ENCODE measurements around the gene DNAH8. TPM values are rescaled to one million over a fixed set of nuclear protein-coding genes. Genes with fewer than 3 reads are reported as not detected.

DNAH8 gene
- total and polyA plus RNA-seq, 4 donors: 0.01 to 0.37 (median 0.11) TPM

DNA sequence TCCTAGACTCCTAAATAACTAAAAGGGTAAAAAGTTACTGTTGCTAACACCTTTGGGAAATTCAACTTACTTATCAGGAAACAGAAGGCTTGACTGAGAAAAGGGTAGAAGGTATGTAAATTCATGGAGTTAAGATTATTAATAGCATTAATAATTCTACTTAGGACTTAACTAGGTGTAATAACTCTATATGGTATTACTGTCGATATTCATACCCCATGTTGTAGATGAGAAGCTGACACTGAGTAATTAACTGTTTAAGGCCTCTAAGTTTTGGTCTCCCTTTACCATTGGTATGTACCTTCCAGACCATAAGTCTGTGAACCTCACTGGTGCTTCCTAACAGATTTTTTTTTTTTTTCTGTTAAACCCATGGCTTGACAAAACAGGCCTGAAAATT lies 27.6 kb upstream of the DNAH8 start:
- ATAC-seq (ENCODE audit: insufficient read depth, low FRiP score): no peak
- no peaks in the 10 kb centered on the region for H3K9me3 ChIP-seq (ENCODE audit: control insufficient read depth in 4 of 4, insufficient read depth in 3 of 4, low read length in 3 of 4)
- no peak overlapping the region for H3K9ac ChIP-seq (ENCODE audit: insufficient read depth in 1 of 2, low read length in 2 of 2)
- peaks cover 0 to 11% (median 5%) of the 10 kb centered on the region in 5 donors for H3K4me1 ChIP-seq (ENCODE audit: control insufficient read depth in 5 of 5, insufficient read depth in 5 of 5, low read length in 5 of 5)
- H3K27me3 ChIP-seq (ENCODE audit: control insufficient read depth in 3 of 3, insufficient read depth in 3 of 3, low read length in 2 of 3): no peaks in the 10 kb centered on the region
- H3K4me3 ChIP-seq: no peak overlapping the region
- no peak for DNase-seq
- H3K36me3 ChIP-seq (ENCODE audit: control insufficient read depth in 4 of 4, insufficient read depth in 4 of 4, low read length in 4 of 4): peaks cover 0 to 6% (median 2%) of the 10 kb centered on the region in 4 donors
- TF ChIP-seq, protein P1, sequence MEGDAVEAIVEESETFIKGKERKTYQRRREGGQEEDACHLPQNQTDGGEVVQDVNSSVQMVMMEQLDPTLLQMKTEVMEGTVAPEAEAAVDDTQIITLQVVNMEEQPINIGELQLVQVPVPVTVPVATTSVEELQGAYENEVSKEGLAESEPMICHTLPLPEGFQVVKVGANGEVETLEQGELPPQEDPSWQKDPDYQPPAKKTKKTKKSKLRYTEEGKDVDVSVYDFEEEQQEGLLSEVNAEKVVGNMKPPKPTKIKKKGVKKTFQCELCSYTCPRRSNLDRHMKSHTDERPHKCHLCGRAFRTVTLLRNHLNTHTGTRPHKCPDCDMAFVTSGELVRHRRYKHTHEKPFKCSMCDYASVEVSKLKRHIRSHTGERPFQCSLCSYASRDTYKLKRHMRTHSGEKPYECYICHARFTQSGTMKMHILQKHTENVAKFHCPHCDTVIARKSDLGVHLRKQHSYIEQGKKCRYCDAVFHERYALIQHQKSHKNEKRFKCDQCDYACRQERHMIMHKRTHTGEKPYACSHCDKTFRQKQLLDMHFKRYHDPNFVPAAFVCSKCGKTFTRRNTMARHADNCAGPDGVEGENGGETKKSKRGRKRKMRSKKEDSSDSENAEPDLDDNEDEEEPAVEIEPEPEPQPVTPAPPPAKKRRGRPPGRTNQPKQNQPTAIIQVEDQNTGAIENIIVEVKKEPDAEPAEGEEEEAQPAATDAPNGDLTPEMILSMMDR (IDR thresholded peaks at IDR 0.05; ENCODE audit: control extremely low read depth, extremely low read depth): no peak
- 94 to 100% methylated on average over 1 of the region's 1 CpG for WGBS, 2 donors
- no peak overlapping the region for H3K27ac ChIP-seq (ENCODE audit: low read depth in 1 of 2, low read length in 1 of 2)

DNA sequence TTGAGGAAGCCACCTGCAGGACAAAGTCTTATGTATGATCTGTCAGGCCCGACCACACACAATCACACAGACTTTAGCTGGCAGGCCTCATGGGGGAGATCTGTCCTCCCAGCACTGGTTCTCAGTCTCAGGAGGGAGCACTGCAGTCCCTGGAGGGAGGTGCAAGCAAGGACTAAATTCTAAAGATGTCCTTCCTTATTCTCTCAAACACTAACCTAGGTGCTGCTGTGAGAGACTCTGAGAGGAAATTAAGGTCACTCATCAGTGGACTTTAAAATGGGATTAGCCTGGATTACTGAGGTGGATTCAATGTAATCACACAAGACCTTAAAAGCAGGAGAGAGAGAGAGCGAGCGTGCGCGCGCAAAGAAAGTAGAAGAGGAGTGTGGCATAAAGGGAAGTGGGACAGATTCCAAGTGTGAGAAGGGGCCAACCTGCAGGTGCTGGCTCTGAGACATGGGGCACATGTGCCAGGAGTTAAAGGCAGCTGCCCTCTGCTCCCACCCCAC lies 26.5 kb upstream of the DNAH8 start:
- Histone ChIP-seq H3K27me3 (ENCODE audit: control insufficient read depth in 3 of 3, insufficient read depth in 3 of 3, low read length in 2 of 3) (no peaks in the 10 kb centered on the region), H3K36me3 (ENCODE audit: control insufficient read depth in 4 of 4, insufficient read depth in 4 of 4, low read length in 4 of 4) (peaks cover 0 to 4% (median 1%) of the 10 kb centered on the region in 4 donors), H3K4me3 (no peak overlapping the region), H3K9me3 (ENCODE audit: control insufficient read depth in 4 of 4, insufficient read depth in 3 of 4, low read length in 3 of 4) (no peaks in the 10 kb centered on the region), H3K27ac (ENCODE audit: low read depth in 1 of 2, low read length in 1 of 2) (no peak overlapping the region), H3K9ac (ENCODE audit: insufficient read depth in 1 of 2, low read length in 2 of 2) (no peak overlapping the region), H3K4me1 (ENCODE audit: control insufficient read depth in 5 of 5, insufficient read depth in 5 of 5, low read length in 5 of 5) (peaks cover 0 to 11% (median 5%) of the 10 kb centered on the region in 5 donors)
- 27 to 76% methylated on average over 6 of the region's 6 CpGs for WGBS, 2 donors
- DNase-seq (no peak), ATAC-seq (ENCODE audit: insufficient read depth, low FRiP score) (no peak)
- TF ChIP-seq, protein P1 (IDR thresholded peaks at IDR 0.05; ENCODE audit: control extremely low read depth, extremely low read depth): no peak

DNA sequence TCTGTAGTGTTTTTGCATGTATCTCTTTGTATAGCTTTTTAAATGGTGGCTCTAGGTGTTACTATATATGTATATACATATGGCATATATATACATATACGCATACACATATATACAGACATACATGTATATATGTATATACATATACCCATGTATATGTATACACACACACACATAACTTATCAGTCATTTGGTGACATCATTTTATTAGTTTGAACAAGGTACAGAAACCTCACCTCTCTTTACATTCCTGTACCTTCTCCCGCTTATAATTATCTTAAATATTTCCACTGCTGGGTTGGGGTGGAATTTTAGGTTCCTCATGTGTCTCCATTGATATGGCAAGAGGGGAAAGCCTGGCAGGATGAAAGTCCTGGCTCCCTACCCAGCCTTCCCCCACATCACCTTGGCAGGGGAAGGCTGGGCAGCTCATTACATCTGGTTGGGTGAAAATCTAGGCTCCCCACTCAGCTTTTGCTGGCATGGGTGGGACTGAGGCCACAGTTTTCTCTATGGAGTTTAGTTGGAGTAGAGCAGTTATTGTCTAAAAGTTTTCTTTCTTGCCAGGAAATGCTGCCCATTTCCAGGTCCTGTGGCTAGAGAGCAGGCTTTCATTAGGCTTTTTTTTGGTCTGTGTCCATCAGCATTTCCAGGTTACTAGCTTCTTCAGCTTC lies 19.7 kb upstream of the DNAH8 start:
- WGBS, 2 donors: 95 to 96% methylated on average over 2 of the region's 2 CpGs
- TF ChIP-seq, protein P1 (IDR thresholded peaks at IDR 0.05; ENCODE audit: control extremely low read depth, extremely low read depth): no peak
- DNase-seq (no peak), ATAC-seq (ENCODE audit: insufficient read depth, low FRiP score) (no peak)
- H3K36me3 ChIP-seq (ENCODE audit: control insufficient read depth in 4 of 4, insufficient read depth in 4 of 4, low read length in 4 of 4): peaks cover 0 to 11% (median under 1%) of the 10 kb centered on the region in 4 donors
- H3K9ac ChIP-seq (ENCODE audit: insufficient read depth in 1 of 2, low read length in 2 of 2): no peak overlapping the region
- H3K4me1 ChIP-seq (ENCODE audit: control insufficient read depth in 5 of 5, insufficient read depth in 5 of 5, low read length in 5 of 5): peaks cover 0 to 8% (median 0%) of the 10 kb centered on the region in 5 donors
- H3K9me3 ChIP-seq (ENCODE audit: control insufficient read depth in 4 of 4, insufficient read depth in 3 of 4, low read length in 3 of 4): peaks cover 0 to 4% (median 0%) of the 10 kb centered on the region in 4 donors
- H3K4me3 ChIP-seq: no peak overlapping the region
- H3K27ac ChIP-seq (ENCODE audit: low read depth in 1 of 2, low read length in 1 of 2): no peak overlapping the region
- H3K27me3 ChIP-seq (ENCODE audit: control insufficient read depth in 3 of 3, insufficient read depth in 3 of 3, low read length in 2 of 3): no peaks in the 10 kb centered on the region
